Astrocyte of the cerebellum (primary cell): ENCODE data around the gene CMTM5.

Experiments
- DNase-seq: peaks from one replicate; pipeline ENCODE4 v3.0.0-alpha.2; 2011; ENCODE audit warnings: low read depth
- H3K4me3 ChIP-seq: 2 replicates; pipeline ENCODE4 v1.5.1; 2011; ENCODE audit warnings: mild to moderate bottlenecking, low read depth, low read length, moderate library complexity
- in situ Hi-C: cut with HindIII; loops from 2 replicates; pipeline ENCODE4 v1.10.0; 2017; ENCODE audit warnings: low sequenced_read_pairs
- TF ChIP-seq, protein P1 (sequence below): IDR thresholded peaks from 2 replicates; pipeline ENCODE4 v1.5.1; 2012; ENCODE audit warnings: low read length, low read depth, moderate library complexity, mild to moderate bottlenecking; ENCODE audit errors: missing control alignments

The CMTM5 gene

DNA sequence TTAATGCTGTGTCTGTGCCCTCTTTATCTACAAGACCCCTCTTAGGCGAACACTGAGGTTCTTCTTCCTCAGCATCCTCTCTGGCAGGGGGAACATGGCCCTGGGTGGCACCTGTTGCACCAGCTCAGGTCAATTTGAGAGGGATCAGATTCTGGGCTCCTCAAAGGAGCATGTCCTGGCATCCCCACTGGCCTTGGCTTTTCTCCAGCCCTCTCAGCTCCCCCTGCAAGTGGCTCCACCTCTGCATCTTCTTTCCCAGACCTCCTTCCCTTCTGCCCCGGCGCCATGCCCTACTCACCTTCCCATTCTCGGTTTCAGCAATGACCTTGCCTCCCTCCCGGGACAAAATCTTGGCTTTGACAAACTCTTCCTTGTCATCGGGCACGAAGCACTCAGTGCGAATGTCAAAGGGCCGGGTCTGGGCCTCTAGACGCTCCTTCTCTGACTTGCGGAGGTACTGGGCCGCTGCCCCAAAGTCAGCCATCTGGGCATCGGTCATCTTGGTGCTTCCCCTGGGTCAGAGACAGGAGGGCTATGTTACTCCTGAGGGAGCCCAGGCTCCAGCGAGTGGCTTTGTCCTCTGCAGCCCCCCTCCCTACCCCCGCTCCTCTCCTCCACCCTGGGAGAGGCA lies 30.0 kb downstream of the CMTM5 start:
- in situ Hi-C loops = no loop called here
- TF ChIP-seq, protein P1, sequence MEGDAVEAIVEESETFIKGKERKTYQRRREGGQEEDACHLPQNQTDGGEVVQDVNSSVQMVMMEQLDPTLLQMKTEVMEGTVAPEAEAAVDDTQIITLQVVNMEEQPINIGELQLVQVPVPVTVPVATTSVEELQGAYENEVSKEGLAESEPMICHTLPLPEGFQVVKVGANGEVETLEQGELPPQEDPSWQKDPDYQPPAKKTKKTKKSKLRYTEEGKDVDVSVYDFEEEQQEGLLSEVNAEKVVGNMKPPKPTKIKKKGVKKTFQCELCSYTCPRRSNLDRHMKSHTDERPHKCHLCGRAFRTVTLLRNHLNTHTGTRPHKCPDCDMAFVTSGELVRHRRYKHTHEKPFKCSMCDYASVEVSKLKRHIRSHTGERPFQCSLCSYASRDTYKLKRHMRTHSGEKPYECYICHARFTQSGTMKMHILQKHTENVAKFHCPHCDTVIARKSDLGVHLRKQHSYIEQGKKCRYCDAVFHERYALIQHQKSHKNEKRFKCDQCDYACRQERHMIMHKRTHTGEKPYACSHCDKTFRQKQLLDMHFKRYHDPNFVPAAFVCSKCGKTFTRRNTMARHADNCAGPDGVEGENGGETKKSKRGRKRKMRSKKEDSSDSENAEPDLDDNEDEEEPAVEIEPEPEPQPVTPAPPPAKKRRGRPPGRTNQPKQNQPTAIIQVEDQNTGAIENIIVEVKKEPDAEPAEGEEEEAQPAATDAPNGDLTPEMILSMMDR = no peak
- no peak for DNase-seq
- H3K4me3 ChIP-seq = no peak overlapping the region

GRCh38 chr14:23407516-23408306 lies 30.9 kb downstream of the CMTM5 start, which contains the start of gene MYH6:
TSS of gene MYH6 (minus strand) at chr14:23408273. CDS start at chr14:23407223, 1,050 bp downstream.
- H3K4me3 ChIP-seq = no peak within 1 kb of the TSS
- no peak for DNase-seq
- TF ChIP-seq, protein P1 = no peak
- in situ Hi-C loops = no loop called here

GRCh38 chr14:23408307-23408630 lies 31.4 kb downstream of the CMTM5 start:
- no peak overlapping the region for H3K4me3 ChIP-seq
- in situ Hi-C loops = no loop called here
- TF ChIP-seq, protein P1 = no peak
- DNase-seq = no peak

- no peak overlapping the region for H3K4me3 ChIP-seq
- in situ Hi-C loops = no loop called here
- no peak for DNase-seq
- TF ChIP-seq, protein P1 = no peak
Measured at GRCh38 chr14:23409475-23409874, 32.6 kb downstream of the CMTM5 start.

- H3K4me3 ChIP-seq = no peak overlapping the region
- DNase-seq = no peak
- TF ChIP-seq, protein P1 = no peak
- in situ Hi-C loops = no loop called here
Measured at GRCh38 chr14:23409966-23410635, 33.3 kb downstream of the CMTM5 start.

GRCh38 chr14:23411563-23412525 lies 35.0 kb downstream of the CMTM5 start:
- H3K4me3 ChIP-seq = no peak overlapping the region
- TF ChIP-seq, protein P1 = no peak
- in situ Hi-C loops = no loop called here
- DNase-seq = no peak
